Measurements from ENCODE around the gene CPNE4. TPM values are rescaled to one million over a fixed set of nuclear protein-coding genes. Genes with fewer than 3 reads are reported as not detected.

CPNE4 gene
- total RNA-seq, 1 experiment from 2014 or later: 1.9 TPM

- TF ChIP-seq CTCF (conservative IDR thresholded peaks at IDR 0.05): no peak
Measured at GRCh38 chr3:131998027-131998426, 36.8 kb downstream of the CPNE4 start.

More at GRCh38 chr3:131998027-131998426, 36.8 kb downstream of the CPNE4 start:
- Histone ChIP-seq H3K4ac (ENCODE audit: low read depth, low read length) (no peak overlapping the region), H3K9me3 (ENCODE audit: control insufficient read depth, low read depth, low read length) (no peaks in the 10 kb centered on the region), H2AFZ (ENCODE audit: low read length) (no peak overlapping the region), H2BK15ac (ENCODE audit: low read depth, low read length) (no peak overlapping the region), H3K14ac (ENCODE audit: insufficient read depth, low read length) (no peak overlapping the region), H3K9ac (ENCODE audit: extremely low read depth, insufficient read length, low read length) (no peak overlapping the region), H3K18ac (ENCODE audit: insufficient read length, low read depth, low read length) (no peak overlapping the region), H4K91ac (ENCODE audit: insufficient read length, low read depth, low read length) (no peak overlapping the region), H2BK5ac (ENCODE audit: insufficient read length, low read length) (no peak overlapping the region), H2BK12ac (ENCODE audit: insufficient read length, low read depth, low read length) (no peak overlapping the region), H3K4me2 (ENCODE audit: insufficient read depth, insufficient read length, low read length) (no peak overlapping the region), H2AK5ac (ENCODE audit: insufficient read length, low read length) (no peak overlapping the region), H2BK120ac (ENCODE audit: low read depth, low read length, poor library complexity, severe bottlenecking) (no peak overlapping the region), H3K79me2 (ENCODE audit: insufficient read depth, low read length) (no peaks in the 10 kb centered on the region), H4K8ac (replicated peaks; ENCODE audit: insufficient read length, low read depth, low read length) (no peak overlapping the region), H3T11ph (ENCODE audit: low read length) (no peak overlapping the region), H3K27ac (ENCODE audit: insufficient read length, low read depth, low read length) (no peak overlapping the region), H2BK20ac (ENCODE audit: low read depth, low read length, poor library complexity, severe bottlenecking) (no peak overlapping the region), H3K56ac (ENCODE audit: insufficient read length, low read depth, low read length) (no peak overlapping the region), H3K79me1 (ENCODE audit: insufficient read depth, low read depth, low read length, poor library complexity, severe bottlenecking) (no peaks in the 10 kb centered on the region), H4K5ac (ENCODE audit: insufficient read length, low read depth, low read length) (no peak overlapping the region), H3K27me3 (ENCODE audit: insufficient read depth, low read length) (no peaks in the 10 kb centered on the region), H3K23me2 (ENCODE audit: insufficient read length, low read depth, low read length, poor library complexity, severe bottlenecking) (no peaks in the 10 kb centered on the region), H4K20me1 (ENCODE audit: control insufficient read depth, insufficient read depth, insufficient read length) (no peaks in the 10 kb centered on the region), H3K23ac (ENCODE audit: insufficient read length, low read depth, low read length) (no peak overlapping the region), H3K4me1 (ENCODE audit: insufficient read depth, low read length) (peaks cover 8% of the 10 kb centered on the region; the same call in 1 of the 2 replicates)
- Mint-ChIP-seq H3K9me3 (no peaks in the 10 kb centered on the region), H3K36me3 (ENCODE audit: insufficient read depth in 1 of 3, low read depth in 3 of 3) (no peaks in the 10 kb centered on the region), H3K4me1 (peaks cover 46 to 53% of the 10 kb centered on the region in 2 experiments), H3K27me3 (ENCODE audit: low read depth) (no peaks in the 10 kb centered on the region), H3K4me3 (no peak overlapping the region), H3K27ac (peak overlapping the region in 1 of 3 experiments; percentile 20; a peak in 3 of 7 replicates)
- no CpG with 5 or more reads among the region's 1 CpG for WGBS (ENCODE audit: extremely low coverage, insufficient read length, low lambda C conversion rate)
- no peak for DNase-seq
